ENCODE results near the gene RABEP1.
"Not testable (repeated sequence)": the region's sequence is repeated elsewhere in the genome, so short reads cannot be mapped to it uniquely, and the experiment has no call there.

RABEP1 gene, protein sequence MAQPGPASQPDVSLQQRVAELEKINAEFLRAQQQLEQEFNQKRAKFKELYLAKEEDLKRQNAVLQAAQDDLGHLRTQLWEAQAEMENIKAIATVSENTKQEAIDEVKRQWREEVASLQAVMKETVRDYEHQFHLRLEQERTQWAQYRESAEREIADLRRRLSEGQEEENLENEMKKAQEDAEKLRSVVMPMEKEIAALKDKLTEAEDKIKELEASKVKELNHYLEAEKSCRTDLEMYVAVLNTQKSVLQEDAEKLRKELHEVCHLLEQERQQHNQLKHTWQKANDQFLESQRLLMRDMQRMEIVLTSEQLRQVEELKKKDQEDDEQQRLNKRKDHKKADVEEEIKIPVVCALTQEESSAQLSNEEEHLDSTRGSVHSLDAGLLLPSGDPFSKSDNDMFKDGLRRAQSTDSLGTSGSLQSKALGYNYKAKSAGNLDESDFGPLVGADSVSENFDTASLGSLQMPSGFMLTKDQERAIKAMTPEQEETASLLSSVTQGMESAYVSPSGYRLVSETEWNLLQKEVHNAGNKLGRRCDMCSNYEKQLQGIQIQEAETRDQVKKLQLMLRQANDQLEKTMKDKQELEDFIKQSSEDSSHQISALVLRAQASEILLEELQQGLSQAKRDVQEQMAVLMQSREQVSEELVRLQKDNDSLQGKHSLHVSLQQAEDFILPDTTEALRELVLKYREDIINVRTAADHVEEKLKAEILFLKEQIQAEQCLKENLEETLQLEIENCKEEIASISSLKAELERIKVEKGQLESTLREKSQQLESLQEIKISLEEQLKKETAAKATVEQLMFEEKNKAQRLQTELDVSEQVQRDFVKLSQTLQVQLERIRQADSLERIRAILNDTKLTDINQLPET

DNA sequence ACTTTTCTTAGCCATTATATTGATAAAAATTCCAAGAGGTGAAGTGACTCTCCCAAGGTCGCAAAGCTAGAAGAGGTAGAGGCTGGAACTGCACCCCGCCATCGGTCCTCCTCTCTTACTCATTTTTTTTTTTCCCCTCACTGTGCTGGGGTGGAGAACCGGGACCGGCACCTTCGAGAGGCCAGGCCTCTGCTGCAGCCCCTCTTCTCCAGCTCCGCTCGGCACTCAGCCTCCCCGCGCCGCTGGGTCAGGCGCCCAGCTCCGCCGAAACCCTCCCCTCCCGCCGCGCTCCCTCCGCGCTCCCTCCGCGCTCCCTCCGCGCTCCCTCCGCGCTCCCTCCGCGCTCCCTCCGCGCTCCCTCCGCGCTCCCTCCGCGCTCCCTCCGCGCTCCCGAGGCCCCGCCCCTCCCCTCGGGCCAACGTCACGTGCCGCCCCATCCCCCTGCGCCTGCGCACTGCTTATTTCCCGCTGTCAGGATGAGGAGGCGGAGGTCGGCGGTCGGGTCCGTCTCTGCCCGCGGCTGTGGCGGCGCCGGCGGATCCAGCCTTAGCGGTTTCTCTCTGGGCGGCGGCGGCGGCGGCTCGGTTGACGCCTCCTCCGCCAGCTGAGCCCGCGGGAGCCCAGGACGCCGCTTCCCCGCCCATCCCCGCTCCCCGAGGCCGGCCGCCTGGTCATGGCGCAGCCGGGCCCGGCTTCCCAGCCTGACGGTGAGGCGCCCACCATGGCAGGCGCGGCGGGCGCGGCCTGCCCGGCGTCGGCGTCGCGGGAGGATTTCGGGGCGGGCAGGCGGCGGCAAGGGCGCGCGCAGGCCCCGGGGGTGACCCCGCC is at the start of gene RABEP1:
RABEP1 (plus strand) TSS at position 471 of the 828 bp plus-strand sequence; CDS start at position 674, 203 bp downstream.
- intact Hi-C loops (cut with DNase I), result no loop called here
- DNase-seq, result peak; percentile 87 to 98 (median 90)

DNA sequence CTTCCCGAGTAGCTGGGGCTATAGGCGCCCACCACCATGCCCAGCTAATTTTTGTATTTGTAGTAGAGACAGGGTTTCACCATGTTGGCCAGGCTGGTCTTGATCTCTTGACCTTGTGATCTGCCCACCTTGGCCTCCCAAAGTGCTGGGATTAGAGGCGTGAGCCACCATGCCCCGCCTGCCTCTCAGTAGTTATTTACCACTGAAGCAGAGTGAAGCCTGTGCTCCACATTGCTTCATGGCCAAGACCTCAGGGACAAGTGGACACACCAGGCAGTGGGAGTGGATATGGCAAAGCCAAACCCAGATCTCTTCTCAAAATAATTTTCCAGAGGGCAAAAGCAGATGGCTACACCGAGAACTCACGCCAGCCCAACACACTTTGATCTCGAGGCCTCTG is 48.6 kb upstream of the RABEP1 start:
- intact Hi-C loops (cut with DNase I), result not testable (repeated sequence)
- DNase-seq, result peak in 1 of 10 donors; percentile 25

DNA sequence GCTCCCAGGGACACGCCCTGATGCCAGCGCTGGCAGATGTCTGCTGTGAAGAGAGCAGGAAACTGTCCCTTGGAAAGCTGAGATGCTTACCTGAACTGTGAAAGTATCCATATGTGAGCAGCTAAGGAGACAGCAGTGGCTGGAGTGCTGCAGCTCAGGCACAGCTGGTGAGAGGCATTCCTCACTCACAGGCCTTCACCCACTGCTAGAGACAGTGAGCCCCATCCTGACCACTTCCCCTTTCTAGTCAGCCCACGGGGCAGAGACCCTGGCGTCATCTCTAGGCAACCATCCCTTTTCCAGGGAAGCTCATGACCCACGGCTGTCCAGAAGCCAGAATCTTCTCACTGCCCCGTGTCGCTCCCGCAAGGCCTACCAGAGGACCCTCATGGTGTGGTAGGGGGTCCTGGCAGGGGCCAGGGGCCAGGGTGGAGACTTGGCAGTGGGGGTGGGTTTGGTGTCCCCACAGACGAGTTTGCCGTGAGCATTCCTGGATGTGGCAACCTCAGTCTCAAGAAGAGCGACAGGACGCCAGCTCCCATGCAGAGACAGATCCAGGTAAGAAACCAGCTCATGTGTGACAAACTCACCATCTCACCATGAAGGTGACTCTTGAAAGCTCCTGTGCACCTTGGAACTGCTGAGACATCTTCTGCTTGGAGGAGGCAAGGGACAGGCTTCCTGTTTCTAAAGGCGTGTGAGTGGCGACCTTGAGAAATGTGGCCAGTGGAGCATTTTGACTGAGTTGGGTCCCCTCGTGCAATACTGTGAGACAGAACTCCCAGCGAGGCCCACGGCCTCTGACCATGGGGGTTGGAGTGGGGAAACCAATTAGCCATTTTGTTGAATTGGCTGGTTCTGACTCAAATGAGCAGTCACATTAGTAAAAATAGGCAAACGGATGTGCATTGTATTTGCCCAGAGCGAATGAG is 47.2 kb upstream of the RABEP1 start, which contains the start of gene SCIMP:
SCIMP (minus strand) TSS at position 216 of the 932 bp plus-strand sequence; CDS start at position 111, 105 bp downstream.
- peak in 3 of 10 donors; percentile 14 to 85 (median 35) for DNase-seq
- intact Hi-C loops (cut with DNase I), result loop anchor here (5.0 kb wide), 1 partner anchor 43 kb away; the partner anchor contains the start of gene ZNF594

DNA sequence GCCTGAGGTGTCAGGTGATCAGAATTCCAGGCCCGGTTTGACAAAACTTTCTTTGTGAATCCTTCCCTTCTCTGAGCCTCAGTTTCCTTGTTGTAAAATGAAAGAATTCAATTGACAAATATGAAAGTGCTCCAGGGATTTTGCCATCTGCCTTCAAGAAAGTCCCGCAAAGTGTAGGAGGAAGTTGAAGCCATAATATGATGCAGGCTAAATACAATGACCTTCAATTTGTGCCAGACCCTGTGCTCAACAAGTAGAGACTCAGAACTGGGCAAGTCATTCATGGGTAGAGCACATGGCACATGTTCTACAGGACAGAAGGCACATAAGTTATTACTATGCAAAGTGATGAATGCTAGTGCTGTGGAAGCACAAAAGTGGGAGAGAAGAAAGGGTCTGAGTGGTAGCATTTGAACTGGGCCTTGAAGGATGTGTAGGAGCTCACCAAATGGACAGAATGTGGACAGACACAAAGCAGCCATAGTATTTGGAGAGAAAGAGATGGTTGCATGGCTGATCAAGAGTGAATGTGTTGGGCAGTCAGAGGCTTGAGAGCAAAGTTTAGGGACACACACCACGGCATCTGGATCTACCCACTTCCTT is 45.0 kb upstream of the RABEP1 start:
- DNase-seq, result no peak
- intact Hi-C loops (cut with DNase I), result loop anchor here (5.0 kb wide), 1 partner anchor 45 kb away; the partner anchor contains the start of gene ZNF594

DNA sequence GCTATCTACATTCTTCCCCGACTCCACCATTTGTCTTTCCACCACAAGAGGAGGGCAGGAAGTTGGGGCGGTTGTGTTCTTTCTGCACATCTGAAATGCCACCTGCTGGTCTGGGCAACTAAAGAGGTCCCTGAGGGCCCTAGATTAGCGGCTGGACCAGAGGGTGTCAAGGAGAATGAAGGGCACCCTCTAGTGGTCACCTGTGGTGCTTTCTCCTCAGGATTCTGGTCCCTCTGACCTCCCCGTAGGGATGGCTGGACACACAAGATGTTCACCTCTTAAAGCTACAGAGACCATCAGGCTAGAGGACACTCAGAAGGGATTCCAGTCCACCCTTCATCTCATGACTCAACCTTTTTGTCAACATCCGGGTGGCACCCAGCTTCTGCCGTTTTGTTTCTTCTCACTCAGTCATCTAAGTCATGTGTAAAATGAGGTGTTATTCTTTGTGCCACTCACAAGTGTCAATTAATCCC is 44.5 kb upstream of the RABEP1 start:
- intact Hi-C loops (cut with DNase I), result loop anchor here (5.0 kb wide), 1 partner anchor 45 kb away; the partner anchor contains the start of gene ZNF594
- DNase-seq, result peak in 4 of 10 donors; percentile 16 to 76 (median 26)

DNA sequence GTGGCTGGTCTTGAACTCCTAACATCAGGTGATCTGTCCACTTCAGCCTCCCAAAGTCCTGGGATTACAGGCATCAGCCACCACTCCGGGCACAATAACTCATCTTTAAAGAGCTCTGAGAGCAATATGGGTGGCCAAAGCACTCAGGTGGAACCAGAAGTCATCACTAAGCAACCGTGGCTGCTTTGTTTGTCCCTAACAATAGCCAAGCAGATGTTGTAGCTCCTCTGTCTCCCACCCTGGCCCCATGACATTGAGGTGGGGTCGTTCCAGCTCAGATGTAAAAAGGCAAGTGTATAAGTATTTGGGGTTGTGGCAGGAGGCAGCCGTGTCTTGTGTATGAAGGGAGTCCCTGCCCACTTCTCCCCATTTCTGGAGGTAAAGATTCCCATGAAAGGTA is 43.8 kb upstream of the RABEP1 start:
- intact Hi-C loops (cut with DNase I), result loop anchor here (5.0 kb wide), 1 partner anchor 46 kb away; the partner anchor contains the start of gene ZNF594
- DNase-seq, result peak in 1 of 10 donors; percentile 10

DNA sequence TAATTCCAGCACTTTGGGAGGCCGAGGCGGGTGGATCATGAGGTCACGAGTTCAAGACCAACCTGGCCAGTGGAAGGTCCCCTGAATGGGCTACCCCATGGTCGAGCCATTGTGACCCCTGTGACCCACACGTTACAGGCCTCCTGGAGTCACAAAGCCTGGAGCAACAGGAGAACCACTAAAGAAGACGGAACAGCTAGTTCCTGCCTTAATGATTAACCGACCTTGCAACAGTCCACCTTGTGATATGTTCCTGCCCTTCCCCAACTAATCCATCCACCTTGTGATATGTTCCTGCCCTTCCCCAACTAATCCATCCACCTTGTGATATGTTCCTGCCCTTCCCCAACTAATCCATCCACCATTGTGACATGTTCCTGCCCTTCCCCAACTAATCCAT is 42.3 kb upstream of the RABEP1 start:
- intact Hi-C loops (cut with DNase I), result loop anchor here (5.0 kb wide), 1 partner anchor 47 kb away; the partner anchor contains the start of gene ZNF594
- DNase-seq, result peak in 1 of 10 donors; percentile 6

DNA sequence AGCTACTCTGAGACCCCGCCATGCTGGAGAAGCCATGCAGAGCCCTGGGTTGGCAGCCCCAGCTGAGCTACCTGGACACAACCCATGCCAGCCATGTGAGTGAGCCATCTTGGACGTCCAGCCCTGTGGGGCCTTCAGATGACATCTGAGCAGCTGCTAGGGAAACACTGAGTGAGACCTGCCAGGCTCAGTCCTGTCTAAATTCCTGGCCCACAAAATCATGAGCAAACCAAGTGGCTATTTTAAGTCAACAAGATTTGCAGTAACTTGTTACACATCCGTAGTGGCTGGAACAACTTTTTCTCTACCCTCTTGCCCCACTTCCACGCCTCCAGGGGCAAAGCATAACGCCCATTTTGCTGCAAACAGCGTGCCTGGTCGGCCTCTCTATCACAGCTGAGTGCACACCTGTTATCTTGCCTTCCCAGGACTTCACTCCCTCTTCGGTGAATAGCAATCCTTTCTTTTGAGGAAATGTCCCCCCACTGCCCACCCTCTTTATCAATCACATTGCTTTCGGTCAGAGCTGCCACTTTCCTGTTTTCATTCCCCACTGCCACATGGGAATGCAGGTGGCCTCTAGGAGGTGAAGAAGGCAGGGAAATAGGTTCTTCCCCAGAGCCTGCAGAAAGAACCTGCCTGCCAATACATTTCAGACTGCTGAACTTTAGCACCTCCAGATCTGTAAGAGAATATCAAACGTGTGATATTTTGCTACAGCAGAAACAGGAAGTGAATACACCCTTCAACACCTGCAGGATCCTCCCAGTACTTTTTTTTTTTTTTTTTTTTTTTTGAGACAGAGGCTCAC is 40.0 kb upstream of the RABEP1 start:
- DNase-seq, result peak in 1 of 10 donors; percentile 57
- intact Hi-C loops (cut with DNase I), result no loop called here

DNA sequence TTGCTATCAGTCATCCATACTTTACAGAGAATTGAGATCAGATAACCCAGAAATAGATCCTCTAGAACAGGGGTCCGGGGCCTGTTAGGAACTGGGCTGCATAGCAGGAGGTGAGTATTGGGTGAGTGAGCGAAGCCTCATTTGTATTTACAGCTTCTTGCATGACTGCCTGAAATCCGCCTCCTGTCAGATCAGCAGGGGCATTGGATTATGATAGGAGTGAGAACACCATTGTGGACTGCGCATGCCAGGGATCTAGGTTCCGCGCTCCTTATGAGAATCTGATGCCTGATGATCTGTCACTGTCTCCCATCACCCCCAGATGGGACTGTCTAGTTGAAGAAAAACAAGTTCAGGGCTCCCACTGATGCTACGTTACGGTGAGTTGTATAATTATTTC is 34.5 kb upstream of the RABEP1 start:
- no peak for DNase-seq
- intact Hi-C loops (cut with DNase I), result no loop called here

DNA sequence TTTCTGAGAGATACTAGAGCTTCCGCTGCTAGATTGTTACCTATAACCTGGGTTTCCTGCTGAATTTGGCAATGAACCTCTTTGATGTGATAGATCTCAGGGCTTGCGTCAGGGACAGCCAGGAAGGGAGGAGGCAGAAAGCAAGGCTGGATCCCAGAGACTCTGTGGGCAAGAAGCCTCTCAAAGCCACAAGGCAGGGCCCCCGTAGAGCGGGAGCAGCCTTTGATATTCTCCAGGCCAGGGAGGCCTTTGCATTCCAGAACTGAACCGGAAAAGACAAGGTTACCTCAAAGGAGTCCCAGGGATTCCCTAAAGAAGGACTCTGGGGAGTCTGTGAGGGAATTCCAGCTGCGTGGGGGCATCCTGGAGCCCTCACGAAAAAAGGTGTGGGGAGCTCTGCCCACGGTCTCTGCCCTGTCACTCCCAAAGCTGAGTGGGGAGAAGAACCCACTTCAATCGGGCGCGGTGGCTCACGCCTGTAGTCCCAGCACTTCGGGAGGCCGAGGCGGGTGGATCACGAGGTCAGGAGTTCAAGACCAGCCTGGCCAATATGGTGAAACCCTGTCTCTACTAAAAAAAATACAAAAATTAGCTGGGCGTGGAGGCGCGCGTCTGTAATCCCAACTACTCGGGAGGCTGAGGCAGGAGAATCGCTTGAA is 33.1 kb upstream of the RABEP1 start:
- DNase-seq, result peak in 1 of 10 donors; percentile 80
- intact Hi-C loops (cut with DNase I), result loop anchor here (1.0 kb wide), 1 partner anchor 58 kb away; no protein-coding TSS in a partner anchor

DNA sequence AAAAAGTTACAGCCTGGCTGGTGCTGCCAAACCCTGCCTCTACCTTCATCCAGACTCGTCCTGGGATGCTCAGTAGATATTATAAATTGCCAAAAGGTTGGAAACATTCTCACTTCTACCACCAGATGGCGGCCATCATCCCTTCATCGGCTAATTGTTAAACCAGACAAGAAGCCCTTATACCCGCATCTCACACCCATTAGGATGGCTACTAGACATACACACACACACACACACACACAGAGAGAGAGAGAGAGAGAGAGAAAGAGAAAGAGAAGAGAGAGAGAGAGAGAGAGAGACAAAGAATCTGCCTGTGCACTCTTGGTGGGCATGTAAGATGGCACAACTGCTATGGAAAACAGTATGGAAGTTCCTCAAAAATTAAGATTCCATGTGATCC is 32.5 kb upstream of the RABEP1 start:
- intact Hi-C loops (cut with DNase I), result loop anchor here (1.0 kb wide), 1 partner anchor 58 kb away; no protein-coding TSS in a partner anchor
- peak in 6 of 10 donors; percentile 38 to 87 (median 60) for DNase-seq

DNA sequence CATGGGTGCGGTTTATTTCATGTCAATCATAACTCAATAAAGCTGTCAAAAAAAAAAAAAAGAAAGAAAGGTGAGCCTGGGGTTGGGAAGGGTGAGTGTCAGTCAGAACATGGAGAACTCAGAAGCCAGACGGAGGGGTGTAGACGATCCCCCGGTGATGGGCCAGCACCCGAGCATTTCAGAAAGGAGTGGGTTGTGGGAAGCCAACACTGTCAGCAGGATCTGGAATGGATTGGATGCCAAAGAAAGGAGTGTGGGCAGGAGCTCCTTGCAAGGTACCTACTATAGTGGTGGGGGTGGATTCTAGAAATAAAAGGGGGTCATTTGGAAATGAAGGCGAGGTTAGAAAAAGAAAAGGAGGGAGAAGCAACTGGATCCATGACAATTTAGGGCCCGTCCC is 27.7 kb upstream of the RABEP1 start:
- intact Hi-C loops (cut with DNase I), result no loop called here
- peak in 1 of 10 donors; percentile 61 for DNase-seq

DNA sequence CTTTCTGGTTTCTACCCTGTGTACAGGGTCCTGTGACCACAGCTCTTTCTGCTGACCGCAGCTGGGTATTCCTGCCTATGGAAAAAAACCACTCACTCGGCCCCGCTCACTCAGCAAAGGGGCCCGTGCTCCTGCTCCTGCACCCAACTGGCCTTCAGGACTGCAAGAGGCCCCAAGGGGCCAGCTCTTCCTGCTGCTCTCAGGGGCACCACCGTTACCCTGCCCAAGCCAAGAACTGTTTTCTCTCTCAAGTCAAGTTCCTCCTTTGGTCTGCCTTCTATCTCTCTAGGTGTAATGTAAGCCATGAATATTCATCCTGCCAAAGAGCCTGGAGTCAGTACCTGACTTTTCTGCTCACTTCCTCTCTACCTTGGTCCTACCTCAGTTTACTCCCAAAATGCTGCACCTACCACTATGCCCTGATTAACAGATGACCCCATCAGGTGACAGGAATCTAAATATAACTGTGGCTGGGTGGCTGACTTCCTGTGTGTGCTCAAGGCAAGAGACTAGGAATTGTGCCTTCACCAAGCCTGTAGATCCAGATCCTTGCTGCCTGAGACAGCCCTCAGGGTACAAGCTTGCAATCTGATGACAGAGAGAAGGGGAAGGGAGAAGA is 27.1 kb upstream of the RABEP1 start:
- intact Hi-C loops (cut with DNase I), result no loop called here
- peak in 1 of 10 donors; percentile 69 for DNase-seq

DNA sequence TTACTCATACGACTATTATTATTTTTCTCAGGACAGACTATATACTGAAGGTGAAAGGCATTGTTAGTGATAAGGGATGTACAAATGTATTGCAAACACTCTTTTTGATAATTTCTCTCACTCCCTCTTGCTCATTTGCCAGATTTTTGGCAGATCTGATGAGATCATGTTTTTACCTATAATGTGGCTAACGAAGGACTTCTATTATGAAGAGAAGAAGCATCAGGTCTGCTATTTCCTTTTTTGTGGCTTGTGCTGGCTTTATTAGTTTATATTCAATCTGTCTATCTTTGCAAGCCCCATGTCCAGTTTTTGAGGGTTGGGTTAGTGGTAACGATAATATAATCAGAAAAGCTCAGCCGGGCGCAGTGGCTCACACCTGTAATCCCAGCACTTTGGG is 25.0 kb upstream of the RABEP1 start:
- intact Hi-C loops (cut with DNase I), result no loop called here
- DNase-seq, result no peak

DNA sequence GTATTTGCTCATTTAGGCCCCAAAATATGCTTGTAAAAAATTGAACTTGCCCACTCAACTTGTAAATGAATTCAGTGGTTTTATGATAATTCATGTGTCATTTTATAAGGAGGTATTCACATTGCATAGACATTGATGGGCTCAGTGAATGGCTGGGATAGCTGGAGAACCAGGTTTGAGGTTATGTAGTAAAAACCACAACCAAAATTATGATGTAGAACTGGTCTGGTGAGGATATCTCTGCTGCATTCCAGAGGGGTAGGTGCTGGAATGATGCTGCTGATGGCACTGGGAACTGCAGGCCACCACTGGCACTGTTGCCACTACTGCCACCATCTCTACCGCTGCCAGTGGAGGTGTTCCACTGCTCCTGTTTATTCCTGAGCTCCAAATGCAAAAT is 21.5 kb upstream of the RABEP1 start:
- DNase-seq, result no peak
- intact Hi-C loops (cut with DNase I), result no loop called here

DNA sequence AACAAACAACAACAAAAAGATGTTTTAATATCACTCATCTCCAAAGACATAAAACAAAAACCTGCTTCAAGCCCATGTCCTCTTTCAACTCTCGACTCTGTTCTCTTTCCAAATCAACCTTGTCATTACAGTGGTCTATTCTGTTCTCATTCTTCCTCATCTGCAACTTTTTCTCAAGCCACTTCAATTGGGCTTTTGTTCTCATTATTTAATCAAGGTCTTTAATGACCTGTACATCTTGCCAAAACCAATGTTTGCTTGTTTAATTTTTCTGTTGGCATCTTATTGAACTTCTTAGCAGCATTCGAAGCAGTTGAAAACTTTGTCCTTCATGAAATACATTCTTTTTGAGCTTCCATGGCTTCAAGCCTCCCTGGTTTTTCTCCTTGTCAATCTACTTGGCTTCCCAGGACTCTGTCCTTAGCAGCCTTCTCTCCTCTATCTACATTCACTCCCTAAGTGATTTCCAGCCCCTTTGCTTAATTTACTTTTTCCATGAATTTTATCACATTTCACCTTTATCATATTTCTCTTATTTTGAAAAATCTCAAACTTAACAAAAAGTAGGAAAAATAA is 19.6 kb upstream of the RABEP1 start:
- intact Hi-C loops (cut with DNase I), result no loop called here
- DNase-seq, result no peak
